Liver (tissue), 9 donors: Measurements from ENCODE around the gene PLXDC2. TPM values are rescaled to one million over a fixed set of nuclear protein-coding genes. Genes with fewer than 3 reads are reported as not detected.

Experiments used
- DNase-seq: peaks from one replicate; pipeline ENCODE4 v3.0.0-alpha.2; 2017; ENCODE audit warnings: low spot score
- H3K27ac ChIP-seq, 2 donors: one replicate each; pipeline ENCODE4 v1.7.0; 2013; ENCODE audit warnings: inconsistent platforms in 2 of 2, low read length in 2 of 2, control low read depth in 1 of 2, low read depth in 1 of 2, mild to moderate bottlenecking in 1 of 2
- H3K27me3 ChIP-seq, 4 donors: one replicate each; pipeline versions ENCODE4 v1.6.1 to v1.7.0; 2013; ENCODE audit warnings: low read length in 3 of 4, inconsistent platforms in 1 of 4, mild to moderate bottlenecking in 1 of 4, moderate library complexity in 1 of 4; ENCODE audit not compliant: control insufficient read depth in 4 of 4, insufficient read depth in 4 of 4
- H3K36me3 ChIP-seq, 4 donors: one replicate each; pipeline versions ENCODE4 v1.6.1 to v1.7.0; 2013; ENCODE audit warnings: low read length in 3 of 4, mild to moderate bottlenecking in 3 of 4, low read depth in 1 of 4, moderate library complexity in 1 of 4; ENCODE audit not compliant: control insufficient read depth in 4 of 4, insufficient read depth in 3 of 4
- H3K4me1 ChIP-seq, 4 donors: one replicate each; pipeline versions ENCODE4 v1.6.1 to v1.7.0; 2013; ENCODE audit warnings: low read length in 3 of 4, mild to moderate bottlenecking in 3 of 4, moderate library complexity in 1 of 4; ENCODE audit not compliant: control insufficient read depth in 4 of 4, insufficient read depth in 4 of 4
- H3K4me3 ChIP-seq, 3 donors: one replicate each; pipeline versions ENCODE4 v1.6.1 to v1.7.0; 2013; ENCODE audit warnings: low read length in 3 of 3, control low read depth in 1 of 3, low read depth in 1 of 3, mild to moderate bottlenecking in 1 of 3
- H3K9ac ChIP-seq, 2 donors: one replicate each; pipeline ENCODE4 v1.7.0; 2013; ENCODE audit warnings: low read length in 2 of 2, mild to moderate bottlenecking in 2 of 2, moderate library complexity in 2 of 2, control low read depth in 1 of 2, low read depth in 1 of 2
- H3K9me3 ChIP-seq, 4 donors: one replicate each; pipeline versions ENCODE4 v1.6.1 to v1.7.0; 2013; ENCODE audit warnings: low read length in 3 of 4; ENCODE audit not compliant: control insufficient read depth in 4 of 4
- FOXA2 ChIP-seq: IDR thresholded peaks from 2 replicates; pipeline ENCODE4 v1.6.1; 2016; ENCODE audit warnings: antibody characterized with exemption
- HNF4G ChIP-seq: IDR thresholded peaks from 2 replicates; pipeline ENCODE4 v1.6.1; 2016; ENCODE audit warnings: antibody characterized with exemption
- JUND ChIP-seq, 2 donors: IDR thresholded peaks; 2 replicates each; pipeline ENCODE4 v1.6.1; 2016; ENCODE audit warnings: antibody characterized with exemption in 2 of 2
- RAD21 ChIP-seq, 2 donors: IDR thresholded peaks; 2 replicates each; pipeline ENCODE4 v1.6.1; 2016; ENCODE audit warnings: antibody characterized with exemption in 2 of 2, mild to moderate bottlenecking in 2 of 2
- YY1 ChIP-seq: IDR thresholded peaks from 2 replicates; pipeline ENCODE4 v1.6.1; 2016; ENCODE audit warnings: antibody characterized with exemption, mild to moderate bottlenecking
- WGBS: extraction: QIAGEN DNeasy Blood & Tissue Kit; methylation state at CpG from one replicate; pipeline ENCODE4 v1.1.7; 2013; 5-methylcytosine and 5-hydroxymethylcytosine counted together
- polyA plus RNA-seq, 2 donors: library from polyadenylated mRNA; stranded (reverse) in 1 of 2; unstranded in 1 of 2; fragments of 200-250 nt in 1 of 2; fragments of >200 nt in 1 of 2; fragmentation: Nextera tagmentation in 1 of 2; extraction: Ambion mirVana in 1 of 2; gene quantifications; one replicate each; pipeline versions ENCODE4 v1.2.1 to v1.2.3, GENCODE V29; 2013 to 2015
- total RNA-seq, 2 donors: library from RNA; depleted of rRNA; stranded (reverse); fragments of >200 nt; gene quantifications; one replicate each; pipeline ENCODE4 v1.2.3, GENCODE V29; 2014
- TF ChIP-seq, protein P1 (sequence below): IDR thresholded peaks from 2 replicates; pipeline ENCODE4 v1.6.1; 2016; ENCODE audit warnings: antibody characterized with exemption
- TF ChIP-seq, protein P2 (sequence below): fragments of 150-350 bp; IDR thresholded peaks from 2 replicates; pipeline ENCODE4 v1.5.1; 2017; ENCODE audit warnings: improper control_type of control experiment, low read depth, low read length; ENCODE audit not compliant: missing input control
- TF ChIP-seq, protein P3 (sequence below): IDR thresholded peaks from 2 replicates; pipeline ENCODE4 v1.6.1; 2016; ENCODE audit warnings: antibody characterized with exemption
- donor health status: healthy.
- donor health status: healthy.
- donor health status: healthy.
- donor health status: healthy.
- donor health status: healthy.

Gene PLXDC2
- total and polyA plus RNA-seq, 4 donors, result 1.4 to 5.1 (median 2.4) TPM

DNA sequence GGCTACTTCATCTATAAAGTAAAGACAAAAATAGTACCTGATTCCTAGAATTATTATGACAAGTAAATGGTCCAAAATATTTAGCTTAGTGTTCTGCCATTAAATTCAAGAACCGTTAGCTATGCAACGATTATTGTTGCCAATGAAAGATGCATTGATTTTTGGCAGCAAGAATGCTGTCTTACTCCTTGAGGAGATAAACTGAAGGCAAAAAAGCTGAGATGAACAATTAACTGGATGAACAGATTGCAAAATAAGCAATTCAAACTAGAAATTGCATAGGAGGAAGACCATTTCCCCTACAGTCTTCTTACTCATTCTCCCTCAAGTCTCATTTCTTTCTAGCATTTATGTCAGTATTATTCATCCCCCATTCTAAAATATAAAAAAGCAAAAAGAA lies 484.5 kb downstream of the PLXDC2 start:
- Histone ChIP-seq H3K4me1 (no peaks in the 10 kb centered on the region), H3K4me3 (no peak overlapping the region), H3K9ac (no peak overlapping the region), H3K36me3 (no peaks in the 10 kb centered on the region), H3K27ac (no peak overlapping the region), H3K9me3 (peaks cover 0 to 3% (median 0%) of the 10 kb centered on the region in 4 donors), H3K27me3 (no peaks in the 10 kb centered on the region)
- TF ChIP-seq HNF4G, result no peak
- TF ChIP-seq, protein P1, sequence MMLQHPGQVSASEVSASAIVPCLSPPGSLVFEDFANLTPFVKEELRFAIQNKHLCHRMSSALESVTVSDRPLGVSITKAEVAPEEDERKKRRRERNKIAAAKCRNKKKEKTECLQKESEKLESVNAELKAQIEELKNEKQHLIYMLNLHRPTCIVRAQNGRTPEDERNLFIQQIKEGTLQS, result no peak
- no peak for DNase-seq
- 92% methylated on average over 2 of the region's 2 CpGs for WGBS

DNA sequence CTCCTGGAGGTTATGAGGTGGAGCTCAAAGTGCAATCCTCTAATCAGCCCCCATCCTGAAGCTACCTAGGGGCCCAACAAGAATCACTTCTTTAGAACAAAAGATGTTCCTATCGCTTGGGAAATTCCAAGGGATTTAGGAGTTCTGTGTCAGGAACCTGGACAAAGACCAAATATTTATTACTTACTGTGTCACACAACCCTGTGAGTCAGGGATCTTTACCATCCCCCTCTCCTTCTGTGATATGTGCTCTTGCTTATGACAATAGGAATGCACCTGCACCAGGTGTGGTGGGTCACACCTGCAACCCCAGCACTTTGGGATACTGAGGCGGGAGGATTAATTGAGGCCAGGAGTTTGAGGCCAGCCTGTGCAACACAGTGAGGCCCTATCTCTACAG lies 485.8 kb downstream of the PLXDC2 start:
- no peaks in the 10 kb centered on the region for H3K36me3 ChIP-seq
- peaks cover 0 to 3% (median under 1%) of the 10 kb centered on the region in 4 donors for H3K9me3 ChIP-seq
- no peak overlapping the region for H3K27ac ChIP-seq
- no peak overlapping the region for H3K9ac ChIP-seq
- 91% methylated on average over 2 of the region's 2 CpGs for WGBS
- TF ChIP-seq RAD21 (IDR thresholded peaks at IDR 0.05) (no peak), FOXA2 (no peak), HNF4G (no peak)
- TF ChIP-seq, protein P1, result no peak
- H3K27me3 ChIP-seq, result no peaks in the 10 kb centered on the region
- no peak overlapping the region for H3K4me3 ChIP-seq
- no peaks in the 10 kb centered on the region for H3K4me1 ChIP-seq
- no peak for DNase-seq

DNA sequence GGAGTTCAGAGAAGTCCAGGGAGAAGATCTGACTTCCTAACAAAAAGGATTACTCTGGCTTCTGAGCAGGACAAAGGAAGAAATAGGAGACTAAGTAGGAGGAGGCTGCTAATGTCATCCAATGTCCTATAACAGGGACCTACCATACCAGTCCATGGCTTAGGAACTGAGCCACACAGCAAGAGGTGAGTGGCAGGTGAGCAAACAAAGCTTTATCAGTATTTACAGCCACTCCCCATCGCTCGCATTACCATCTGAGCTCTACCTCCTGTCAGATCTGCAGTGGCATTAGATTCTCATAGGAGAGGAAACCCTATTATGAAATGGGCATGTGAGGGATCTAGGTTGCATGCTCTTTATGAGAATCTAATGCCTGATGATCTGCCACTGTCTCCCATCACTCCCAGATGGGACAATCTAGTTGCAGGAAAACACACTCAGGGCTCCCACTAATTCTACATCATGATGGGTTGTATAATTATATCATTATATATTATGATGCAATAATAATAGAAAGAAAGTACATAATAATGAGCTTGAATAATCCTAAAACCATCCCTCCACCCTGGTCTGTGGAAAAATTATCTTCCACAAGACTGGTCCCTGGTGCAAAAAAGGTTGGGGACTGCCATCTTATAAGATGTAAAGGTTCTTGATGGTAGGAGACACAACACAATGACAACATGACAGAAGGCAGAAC lies 487.4 kb downstream of the PLXDC2 start:
- WGBS, result 52% methylated on average over 2 of the region's 2 CpGs

DNA sequence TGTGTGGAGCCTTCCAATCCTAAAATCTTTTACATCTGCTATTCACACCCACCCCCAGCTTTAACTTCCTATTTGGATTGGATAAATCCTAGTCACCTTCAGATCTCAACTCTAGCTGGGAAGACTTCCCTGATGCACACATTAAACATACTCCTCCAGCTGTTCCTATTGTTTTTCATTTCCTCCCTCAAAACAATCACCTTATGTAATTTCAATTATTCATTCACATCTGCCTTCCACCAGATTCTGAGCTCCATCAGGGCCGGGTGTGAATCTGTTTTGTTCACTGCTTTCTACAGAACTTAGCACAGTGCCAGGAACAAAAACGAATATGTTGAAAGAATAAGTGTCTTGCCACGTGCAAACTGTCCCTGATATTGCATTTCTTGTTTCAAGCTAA lies 497.4 kb downstream of the PLXDC2 start:
- Histone ChIP-seq H3K9ac (no peak overlapping the region), H3K4me1 (no peaks in the 10 kb centered on the region), H3K27me3 (no peaks in the 10 kb centered on the region), H3K36me3 (no peaks in the 10 kb centered on the region), H3K27ac (no peak overlapping the region), H3K9me3 (peaks cover 0 to 9% (median 3%) of the 10 kb centered on the region in 4 donors), H3K4me3 (no peak overlapping the region)
- DNase-seq, result no peak
- 52% methylated on average over 3 of the region's 3 CpGs for WGBS
- TF ChIP-seq YY1, result no peak

More for the DNA sequence above, 487.4 kb downstream of the PLXDC2 start:
- H3K27me3 ChIP-seq, result no peaks in the 10 kb centered on the region
- peaks cover 0 to 3% (median under 1%) of the 10 kb centered on the region in 4 donors for H3K9me3 ChIP-seq
- no peaks in the 10 kb centered on the region for H3K4me1 ChIP-seq
- H3K9ac ChIP-seq, result no peak overlapping the region
- no peak overlapping the region for H3K27ac ChIP-seq
- TF ChIP-seq YY1, result no peak
- no peak overlapping the region for H3K4me3 ChIP-seq
- H3K36me3 ChIP-seq, result no peaks in the 10 kb centered on the region
- DNase-seq, result no peak

DNA sequence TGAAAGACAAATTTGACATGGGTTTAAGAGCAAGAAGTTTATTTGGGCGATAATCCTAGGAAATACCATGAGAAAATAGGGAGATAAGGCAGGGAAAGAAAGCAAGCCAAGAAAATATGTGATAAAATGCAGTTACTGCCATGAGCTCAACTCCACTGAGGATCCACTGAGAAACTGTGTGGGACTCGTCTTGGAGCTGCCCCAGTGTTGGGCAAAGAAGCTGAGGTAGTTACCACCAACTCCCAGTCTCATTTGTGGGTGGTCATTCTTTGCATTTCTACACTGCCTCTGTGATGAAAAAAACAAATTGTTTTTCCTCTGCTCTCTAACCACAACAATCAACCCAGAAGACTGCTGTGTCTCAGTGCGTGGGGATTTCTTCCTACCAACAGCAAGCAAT lies 498.2 kb downstream of the PLXDC2 start:
- Histone ChIP-seq H3K27ac (no peak overlapping the region), H3K36me3 (no peaks in the 10 kb centered on the region), H3K9ac (no peak overlapping the region), H3K4me1 (no peaks in the 10 kb centered on the region), H3K9me3 (peaks cover 0 to 9% (median 3%) of the 10 kb centered on the region in 4 donors), H3K4me3 (no peak overlapping the region), H3K27me3 (no peaks in the 10 kb centered on the region)
- DNase-seq, result no peak
- WGBS, result 61% methylated on average over 3 of the region's 3 CpGs
- no peak for TF ChIP-seq FOXA2
- TF ChIP-seq, protein P2, sequence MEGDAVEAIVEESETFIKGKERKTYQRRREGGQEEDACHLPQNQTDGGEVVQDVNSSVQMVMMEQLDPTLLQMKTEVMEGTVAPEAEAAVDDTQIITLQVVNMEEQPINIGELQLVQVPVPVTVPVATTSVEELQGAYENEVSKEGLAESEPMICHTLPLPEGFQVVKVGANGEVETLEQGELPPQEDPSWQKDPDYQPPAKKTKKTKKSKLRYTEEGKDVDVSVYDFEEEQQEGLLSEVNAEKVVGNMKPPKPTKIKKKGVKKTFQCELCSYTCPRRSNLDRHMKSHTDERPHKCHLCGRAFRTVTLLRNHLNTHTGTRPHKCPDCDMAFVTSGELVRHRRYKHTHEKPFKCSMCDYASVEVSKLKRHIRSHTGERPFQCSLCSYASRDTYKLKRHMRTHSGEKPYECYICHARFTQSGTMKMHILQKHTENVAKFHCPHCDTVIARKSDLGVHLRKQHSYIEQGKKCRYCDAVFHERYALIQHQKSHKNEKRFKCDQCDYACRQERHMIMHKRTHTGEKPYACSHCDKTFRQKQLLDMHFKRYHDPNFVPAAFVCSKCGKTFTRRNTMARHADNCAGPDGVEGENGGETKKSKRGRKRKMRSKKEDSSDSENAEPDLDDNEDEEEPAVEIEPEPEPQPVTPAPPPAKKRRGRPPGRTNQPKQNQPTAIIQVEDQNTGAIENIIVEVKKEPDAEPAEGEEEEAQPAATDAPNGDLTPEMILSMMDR, result no peak
- TF ChIP-seq, protein P3, sequence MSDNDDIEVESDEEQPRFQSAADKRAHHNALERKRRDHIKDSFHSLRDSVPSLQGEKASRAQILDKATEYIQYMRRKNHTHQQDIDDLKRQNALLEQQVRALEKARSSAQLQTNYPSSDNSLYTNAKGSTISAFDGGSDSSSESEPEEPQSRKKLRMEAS, result no peak
- TF ChIP-seq JUND (IDR thresholded peaks at IDR 0.05), result no peak
